IMR-90 (cell line): Measurements from ENCODE around the gene S100A13. TPM values are rescaled to one million over a fixed set of nuclear protein-coding genes. Genes with fewer than 3 reads are reported as not detected.

ENCODE experiments used
- ATAC-seq: fragments of 200-7000 bp; cut with Tn5 transposase; 2 replicates; pipeline ENCODE4 v1.9.1; 2020; ENCODE audit warnings: low read depth, mild to moderate bottlenecking, moderate library complexity
- BruUV-seq: library from RNA; stranded (reverse); fragments of 400-500 nt; replicated peaks from 2 replicates; lab custom pipeline; 2021; lab: Mats Ljungman, UMichigan
- CTCF ChIA-PET: fragments of 300-600 bp; formaldehyde crosslinking; extraction: SDS; loops from one replicate; lab custom pipeline; 2021; ENCODE audit warnings: antibody characterized with exemption; lab: Yijun Ruan, JAX
- POLR2A ChIA-PET: fragments of 300-600 bp; sonication (Branson Sonifier 250); formaldehyde crosslinking; loops from one replicate; lab custom pipeline; 2022; ENCODE audit warnings: antibody characterized with exemption; ENCODE audit not compliant: unreplicated experiment; lab: Charles Lee
- DNase-seq: peaks from one replicate; pipeline ENCODE4 v3.0.0; 2013
- H2AFZ ChIP-seq: replicated peaks from 2 replicates; pipeline ENCODE3; 2013; ENCODE audit warnings: low read length, mild to moderate bottlenecking; ENCODE audit not compliant: poor library complexity
- H2AK5ac ChIP-seq: 2 replicates; pipeline ENCODE4 v1.6.1; 2013; ENCODE audit warnings: low read depth, low read length, inconsistent platforms
- H2AK9ac ChIP-seq: replicated peaks from 2 replicates; pipeline ENCODE3; 2013; ENCODE audit warnings: mild to moderate bottlenecking, low read depth, low read length, moderate library complexity; ENCODE audit not compliant: poor library complexity
- H2BK120ac ChIP-seq: 2 replicates; pipeline ENCODE4 v1.6.1; 2013; ENCODE audit warnings: low read depth, low read length, inconsistent platforms
- H2BK15ac ChIP-seq: 3 replicates; pipeline ENCODE4 v1.6.1; 2013; ENCODE audit warnings: low read depth, low read length, inconsistent platforms
- H2BK20ac ChIP-seq: 2 replicates; pipeline ENCODE4 v1.6.1; 2013; ENCODE audit warnings: low read depth, mild to moderate bottlenecking, inconsistent platforms, low read length, moderate library complexity
- H2BK5ac ChIP-seq: 2 replicates; pipeline ENCODE4 v1.6.1; 2013; ENCODE audit warnings: mild to moderate bottlenecking, low read depth, low read length, inconsistent platforms; ENCODE audit not compliant: poor library complexity, severe bottlenecking
- H3K14ac ChIP-seq: replicated peaks from 2 replicates; pipeline ENCODE4 v1.6.1; 2013; ENCODE audit warnings: low read depth, low read length, inconsistent platforms
- H3K18ac ChIP-seq: 2 replicates; pipeline ENCODE4 v1.6.1; 2013; ENCODE audit warnings: low read depth, low read length, control low read depth
- H3K23ac ChIP-seq: 2 replicates; pipeline ENCODE4 v1.6.1; 2013; ENCODE audit warnings: low read depth, low read length, inconsistent platforms
- H3K27ac ChIP-seq: 2 replicates; pipeline ENCODE4 v1.5.1; 2013; ENCODE audit warnings: mild to moderate bottlenecking, control low read depth, low read length; ENCODE audit not compliant: insufficient read depth
- H3K27me3 ChIP-seq: 2 replicates; pipeline ENCODE4 v1.6.1; 2013; ENCODE audit warnings: low read length; ENCODE audit not compliant: control insufficient read depth, insufficient read depth
- H3K36me3 ChIP-seq: 2 replicates; pipeline ENCODE4 v1.6.1; 2013; ENCODE audit warnings: low read length, mixed read lengths; ENCODE audit not compliant: control insufficient read depth, insufficient read depth
- H3K4ac ChIP-seq: 2 replicates; pipeline ENCODE4 v1.6.1; 2013; ENCODE audit warnings: low read depth, low read length, inconsistent platforms
- H3K4me1 ChIP-seq: 2 replicates; pipeline ENCODE4 v1.6.1; 2013; ENCODE audit warnings: low read length, mixed read lengths; ENCODE audit not compliant: control insufficient read depth, insufficient read depth
- H3K4me2 ChIP-seq: 2 replicates; pipeline ENCODE4 v1.6.1; 2013; ENCODE audit warnings: low read depth, mild to moderate bottlenecking, control low read depth, low read length, moderate library complexity
- H3K4me3 ChIP-seq: 2 replicates; pipeline ENCODE4 v1.5.1; 2013; ENCODE audit warnings: low read depth, mild to moderate bottlenecking, control low read depth, low read length, moderate library complexity; ENCODE audit not compliant: insufficient read depth
- H3K56ac ChIP-seq: 2 replicates; pipeline ENCODE4 v1.6.1; 2013; ENCODE audit warnings: low read length, inconsistent platforms; ENCODE audit not compliant: insufficient read depth; ENCODE audit errors: extremely low read depth
- H3K79me1 ChIP-seq, 2 experiments: 2 replicates each; pipeline ENCODE4 v1.6.1; 2013; ENCODE audit warnings: low read length in 2 of 2, inconsistent platforms in 1 of 2, low read depth in 1 of 2
- H3K9ac ChIP-seq: 2 replicates; pipeline ENCODE4 v1.6.1; 2013; ENCODE audit warnings: low read depth, low read length, control low read depth
- H3K9me1 ChIP-seq: 2 replicates; pipeline ENCODE4 v1.6.1; 2013; ENCODE audit warnings: low read length, inconsistent platforms; ENCODE audit not compliant: insufficient read depth
- H3K9me3 ChIP-seq: 2 replicates; pipeline ENCODE4 v1.6.1; 2013; ENCODE audit warnings: low read length; ENCODE audit not compliant: control insufficient read depth, insufficient read depth
- H4K20me1 ChIP-seq: 2 replicates; pipeline ENCODE4 v1.6.1; 2013; ENCODE audit warnings: low read length, inconsistent platforms; ENCODE audit not compliant: insufficient read depth
- H4K5ac ChIP-seq: 2 replicates; pipeline ENCODE4 v1.6.1; 2013; ENCODE audit warnings: mild to moderate bottlenecking, low read depth, low read length, control low read depth
- H4K8ac ChIP-seq, 2 experiments: 2 replicates each; pipeline ENCODE4 v1.6.1; 2013; ENCODE audit warnings: low read depth in 2 of 2, low read length in 2 of 2, control low read depth in 1 of 2, inconsistent platforms in 1 of 2
- H4K91ac ChIP-seq: 2 replicates; pipeline ENCODE4 v1.6.1; 2013; ENCODE audit warnings: low read depth, low read length, inconsistent platforms; ENCODE audit not compliant: insufficient read depth
- CTCF ChIP-seq: conservative IDR thresholded peaks from 2 replicates; pipeline ENCODE4 v1.5.1; 2012; ENCODE audit warnings: mild to moderate bottlenecking, low read depth, low read length, improper control_type of control experiment
- POLR2A ChIP-seq: IDR thresholded peaks from 2 replicates; pipeline ENCODE4 v1.6.1; 2012; ENCODE audit warnings: mild to moderate bottlenecking, low read depth, low read length
- WGBS, 2 experiments: methylation state at CpG; one replicate each; pipeline versions ENCODE4 v1.1.5 to v1.1.7; 2013; ENCODE audit warnings: missing lambda C conversion rate in 2 of 2; ENCODE audit not compliant: insufficient read length in 1 of 2; ENCODE audit errors: extremely low coverage in 2 of 2; 5-methylcytosine and 5-hydroxymethylcytosine counted together
- dilution Hi-C: fragments of 300-500 bp; cut with HindIII; formaldehyde crosslinking; loops from one replicate; pipeline ENCODE4 v1.14.3; 2018; ENCODE audit warnings: low sequenced_read_pairs; ENCODE audit not compliant: unreplicated experiment
- in situ Hi-C: fragments of 300-500 bp; cut with MboI; formaldehyde crosslinking; loops from 3 replicates; pipeline ENCODE4 v1.14.3; 2019; ENCODE audit warnings: low sequenced_read_pairs, inconsistent platforms, mixed read lengths
- intact Hi-C: fragments of 100-400 bp; cut with micrococcal nuclease; formaldehyde crosslinking; loops from 2 replicates; pipeline ENCODE4 v1.10.0; 2022
- polyA plus RNA-seq, 3 experiments: library from polyadenylated mRNA; depleted of rRNA; stranded (reverse); fragments of >200 nt; gene quantifications; 2 replicates each; pipeline ENCODE4 v1.2.3, GENCODE V29; 2012; ENCODE audit warnings: low replicate concordance in 1 of 3
- total RNA-seq: library from RNA; depleted of rRNA; stranded (reverse); fragments of >200 nt; gene quantifications from 2 replicates; pipeline ENCODE4 v1.2.3, GENCODE V29; 2012

S100A13 gene
- total and polyA plus RNA-seq, 2 of the 4 experiments (the other 2 are of a cell fraction): 122 to 468 TPM

GRCh38 chr1:153627715-153628626 lies 666 bp upstream of the S100A13 start, which contains the start of gene S100A1:
Gene S100A1 (plus strand): TSS chr1:153628434. CDS start chr1:153630522, 2,088 bp downstream.
- Histone ChIP-seq H3K36me3 (peaks cover 9% of the 10 kb centered on the region; the same call in 1 of the 2 replicates), H3K4ac (peak within 1 kb of the TSS; percentile 96), H3K27me3 (no peaks in the 10 kb centered on the region), H3K23ac (peak within 1 kb of the TSS; percentile 84), H2AK9ac (peak within 1 kb of the TSS; percentile 97), H2AFZ (peak within 1 kb of the TSS; percentile 84), H2BK15ac (peak within 1 kb of the TSS; percentile 84; the same call in 2 of the 3 replicates), H3K18ac (peak within 1 kb of the TSS; percentile 73), H3K56ac (peak within 1 kb of the TSS; percentile 94), H2AK5ac (peak within 1 kb of the TSS; percentile 99), H3K9me1 (peaks cover 29% of the 10 kb centered on the region), H3K27ac (peak within 1 kb of the TSS; percentile 96), H4K20me1 (no peaks in the 10 kb centered on the region), H3K9ac (peak within 1 kb of the TSS; percentile 85), H3K4me1 (peaks cover 14% of the 10 kb centered on the region), H3K4me3 (peak within 1 kb of the TSS; percentile 54), H3K9me3 (no peaks in the 10 kb centered on the region), H2BK20ac (peak within 1 kb of the TSS; percentile 81), H4K91ac (peak within 1 kb of the TSS; percentile 97), H2BK5ac (peak within 1 kb of the TSS; percentile 92), H4K8ac (peak within 1 kb of the TSS; percentile 87 to 94), H4K5ac (peak within 1 kb of the TSS; percentile 87), H2BK120ac (peak within 1 kb of the TSS; percentile 85), H3K4me2 (peak within 1 kb of the TSS; percentile 83), H3K14ac (peak within 1 kb of the TSS; percentile 99), H3K79me1 (peaks cover 24 to 32% of the 10 kb centered on the region in 2 experiments)
- ChIA-PET CTCF (interaction anchor here (0.8 to 2.3 kb wide), 12 partner anchors 12 to 121 kb away, joined by 3 to 18 read pairs (median 5); partner anchors contain the start of gene S100A16), POLR2A (interaction anchor here (0.7 to 2.3 kb wide), 15 partner anchors 8 to 96 kb away, joined by 3 to 10 read pairs (median 5); partner anchors contain the start of genes S100A16 and S100A6)
- WGBS, 2 experiments: 100% methylated on average over 1 of the region's 10 CpGs; no CpG with 5 or more reads in 1 of the 2 experiments
- in situ Hi-C loops: no loop called here
- DNase-seq: no peak
- dilution Hi-C loops: no loop called here
- no peak for TF ChIP-seq CTCF
- no peak for TF ChIP-seq POLR2A
- intact Hi-C loops: loop anchor here (1.0 to 5.0 kb wide), 3 partner anchors 55 to 117 kb away; no protein-coding TSS in a partner anchor
- no peak for ATAC-seq
- BruUV-seq: no TSS peak
